ENCODE measurements around the gene OSTC.

The OSTC gene

GRCh38 chr4:108716340-108716739, 65.9 kb downstream of the OSTC start:
- DNase-seq, result no peak

GRCh38 chr4:108717386-108717785, 67.0 kb downstream of the OSTC start:
- no peak for DNase-seq

All from fibroblast of skin of back (primary cell).